WTC11 (cell line): ENCODE results near the gene CHMP2B. TPM values are rescaled to one million over a fixed set of nuclear protein-coding genes. Genes with fewer than 3 reads are reported as not detected.

ENCODE experiments used
- ATAC-seq: fragments of 200-7000 bp; cut with Tn5 transposase; 2 replicates; pipeline ENCODE4 v1.10.0; 2021; ENCODE audit warnings: mild to moderate bottlenecking, moderate library complexity
- CTCF ChIA-PET: fragments of 300-600 bp; sonication (Branson Sonifier 250); formaldehyde crosslinking; loops from one replicate; lab custom pipeline; 2021; ENCODE audit warnings: antibody characterized with exemption; lab: Charles Lee
- POLR2A ChIA-PET: fragments of 350-600 bp; sonication (Branson Sonifier 250); formaldehyde crosslinking; loops from one replicate; lab custom pipeline; 2021; ENCODE audit warnings: antibody characterized with exemption; lab: Charles Lee
- DNase-seq: peaks from one replicate; pipeline ENCODE4 v3.0.0; 2021; ENCODE audit warnings: low spot score
- H3K27ac Mint-ChIP-seq: 2 replicates; pipeline ENCODE4 v1.8.0; 2021; ENCODE audit warnings: mixed read lengths
- H3K27me3 Mint-ChIP-seq: 2 replicates; pipeline ENCODE4 v1.8.0; 2021; ENCODE audit warnings: low read depth, mild to moderate bottlenecking, moderate library complexity, mixed read lengths
- H3K36me3 Mint-ChIP-seq: 2 replicates; pipeline ENCODE4 v1.8.0; 2021; ENCODE audit warnings: mixed read lengths
- H3K4me1 Mint-ChIP-seq: 2 replicates; pipeline ENCODE4 v1.8.0; 2022; ENCODE audit warnings: mixed read lengths
- H3K4me3 Mint-ChIP-seq: 2 replicates; pipeline ENCODE4 v1.8.0; 2021; ENCODE audit warnings: mild to moderate bottlenecking, moderate library complexity, mixed read lengths
- H3K9me3 Mint-ChIP-seq: 2 replicates; pipeline ENCODE4 v1.8.0; 2021; ENCODE audit warnings: mixed read lengths
- CBFB ChIP-seq: sonication (generic); formaldehyde crosslinking; IDR thresholded peaks from 2 replicates; pipeline ENCODE4 v1.8.1; 2022; ENCODE audit warnings: mild to moderate bottlenecking, low read depth, missing genetic modification reagents
- CREB1 ChIP-seq: sonication (generic); formaldehyde crosslinking; IDR thresholded peaks from 2 replicates; pipeline ENCODE4 v1.8.0; 2023; ENCODE audit warnings: mild to moderate bottlenecking, missing genetic modification reagents
- E2F4 ChIP-seq: sonication (generic); formaldehyde crosslinking; IDR thresholded peaks from 2 replicates; pipeline ENCODE4 v1.8.1; 2022; ENCODE audit warnings: low read depth, mild to moderate bottlenecking, moderate library complexity, missing genetic modification reagents, borderline replicate concordance
- E2F5 ChIP-seq: sonication (generic); formaldehyde crosslinking; IDR thresholded peaks from 2 replicates; pipeline ENCODE4 v1.8.1; 2022; ENCODE audit warnings: mild to moderate bottlenecking, moderate library complexity, missing genetic modification reagents
- ELF4 ChIP-seq: sonication (generic); formaldehyde crosslinking; IDR thresholded peaks from 2 replicates; pipeline ENCODE4 v1.8.1; 2022; ENCODE audit warnings: low read depth, mild to moderate bottlenecking, moderate library complexity, missing genetic modification reagents
- GABPB1 ChIP-seq: sonication (generic); formaldehyde crosslinking; IDR thresholded peaks from 2 replicates; pipeline ENCODE4 v1.8.1; 2023; ENCODE audit warnings: mild to moderate bottlenecking, missing genetic modification reagents
- GTF2I ChIP-seq: fragments of 250-450 bp; sonication (Bioruptor Pico); conservative IDR thresholded peaks from 2 replicates; pipeline ENCODE4 v1.4.0; 2021; ENCODE audit warnings: mild to moderate bottlenecking
- MXD4 ChIP-seq: fragments of 250-450 bp; sonication (Bioruptor Pico); IDR thresholded peaks from 2 replicates; pipeline ENCODE4 v1.8.0; 2021; ENCODE audit warnings: mild to moderate bottlenecking, moderate library complexity, borderline replicate concordance
- NFE2L1 ChIP-seq: sonication (generic); formaldehyde crosslinking; IDR thresholded peaks from 2 replicates; pipeline ENCODE4 v1.8.1; 2023; ENCODE audit warnings: missing genetic modification reagents
- RELA ChIP-seq: sonication (generic); formaldehyde crosslinking; IDR thresholded peaks from 2 replicates; pipeline ENCODE4 v1.8.1; 2022; ENCODE audit warnings: missing genetic modification reagents, mild to moderate bottlenecking, borderline replicate concordance
- RORB ChIP-seq: fragments of 250-450 bp; sonication (Bioruptor Pico); IDR thresholded peaks from 2 replicates; pipeline ENCODE4 v1.9.0; 2021; ENCODE audit warnings: mild to moderate bottlenecking
- SP1 ChIP-seq: sonication (generic); formaldehyde crosslinking; conservative IDR thresholded peaks from 2 replicates; pipeline ENCODE4 v1.8.1; 2022; ENCODE audit warnings: missing genetic modification reagents
- TCF7 ChIP-seq: sonication (generic); formaldehyde crosslinking; IDR thresholded peaks from 2 replicates; pipeline ENCODE4 v1.8.0; 2022; ENCODE audit warnings: mild to moderate bottlenecking, low read depth, missing genetic modification reagents, moderate library complexity
- ZNF281 ChIP-seq: sonication (generic); formaldehyde crosslinking; IDR thresholded peaks from 2 replicates; pipeline ENCODE4 v1.8.0; 2023; ENCODE audit warnings: mild to moderate bottlenecking, missing genetic modification reagents
- total RNA-seq: library from RNA; stranded (reverse); gene quantifications from 3 replicates; pipeline ENCODE4 v1.2.3, GENCODE V29; 2021
- TF ChIP-seq, protein P1 (sequence below): fragments of 250-450 bp; sonication (Bioruptor Pico); IDR thresholded peaks from 2 replicates; pipeline ENCODE4 v1.9.0; 2021; ENCODE audit warnings: mild to moderate bottlenecking, borderline replicate concordance

Gene CHMP2B
- total RNA-seq, 1 experiment from 2014 or later, result 37.8 TPM

GRCh38 chr3:87181551-87181950 lies 45.6 kb upstream of the CHMP2B start (continued):
- TF ChIP-seq, protein P1, sequence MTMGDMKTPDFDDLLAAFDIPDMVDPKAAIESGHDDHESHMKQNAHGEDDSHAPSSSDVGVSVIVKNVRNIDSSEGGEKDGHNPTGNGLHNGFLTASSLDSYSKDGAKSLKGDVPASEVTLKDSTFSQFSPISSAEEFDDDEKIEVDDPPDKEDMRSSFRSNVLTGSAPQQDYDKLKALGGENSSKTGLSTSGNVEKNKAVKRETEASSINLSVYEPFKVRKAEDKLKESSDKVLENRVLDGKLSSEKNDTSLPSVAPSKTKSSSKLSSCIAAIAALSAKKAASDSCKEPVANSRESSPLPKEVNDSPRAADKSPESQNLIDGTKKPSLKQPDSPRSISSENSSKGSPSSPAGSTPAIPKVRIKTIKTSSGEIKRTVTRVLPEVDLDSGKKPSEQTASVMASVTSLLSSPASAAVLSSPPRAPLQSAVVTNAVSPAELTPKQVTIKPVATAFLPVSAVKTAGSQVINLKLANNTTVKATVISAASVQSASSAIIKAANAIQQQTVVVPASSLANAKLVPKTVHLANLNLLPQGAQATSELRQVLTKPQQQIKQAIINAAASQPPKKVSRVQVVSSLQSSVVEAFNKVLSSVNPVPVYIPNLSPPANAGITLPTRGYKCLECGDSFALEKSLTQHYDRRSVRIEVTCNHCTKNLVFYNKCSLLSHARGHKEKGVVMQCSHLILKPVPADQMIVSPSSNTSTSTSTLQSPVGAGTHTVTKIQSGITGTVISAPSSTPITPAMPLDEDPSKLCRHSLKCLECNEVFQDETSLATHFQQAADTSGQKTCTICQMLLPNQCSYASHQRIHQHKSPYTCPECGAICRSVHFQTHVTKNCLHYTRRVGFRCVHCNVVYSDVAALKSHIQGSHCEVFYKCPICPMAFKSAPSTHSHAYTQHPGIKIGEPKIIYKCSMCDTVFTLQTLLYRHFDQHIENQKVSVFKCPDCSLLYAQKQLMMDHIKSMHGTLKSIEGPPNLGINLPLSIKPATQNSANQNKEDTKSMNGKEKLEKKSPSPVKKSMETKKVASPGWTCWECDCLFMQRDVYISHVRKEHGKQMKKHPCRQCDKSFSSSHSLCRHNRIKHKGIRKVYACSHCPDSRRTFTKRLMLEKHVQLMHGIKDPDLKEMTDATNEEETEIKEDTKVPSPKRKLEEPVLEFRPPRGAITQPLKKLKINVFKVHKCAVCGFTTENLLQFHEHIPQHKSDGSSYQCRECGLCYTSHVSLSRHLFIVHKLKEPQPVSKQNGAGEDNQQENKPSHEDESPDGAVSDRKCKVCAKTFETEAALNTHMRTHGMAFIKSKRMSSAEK, result no peak
- TF ChIP-seq NFE2L1, result no peak
- TF ChIP-seq E2F5 (CRISPR knock-in tag), result no peak
- no peak for TF ChIP-seq CREB1 (CRISPR knock-in tag)
- no peak for TF ChIP-seq E2F4 (CRISPR knock-in tag)
- TF ChIP-seq GTF2I (CRISPR knock-in tag), result no peak
- TF ChIP-seq RELA (CRISPR knock-in tag), result no peak
- no peak for TF ChIP-seq TCF7 (CRISPR knock-in tag)
- no peak for TF ChIP-seq RORB (CRISPR knock-in tag)

- no peak overlapping the region for H3K4me3 Mint-ChIP-seq
- DNase-seq (no peak), ATAC-seq (no peak)
- POLR2A ChIA-PET, result no interaction called here
- H3K36me3 Mint-ChIP-seq, result no peaks in the 10 kb centered on the region
- CTCF ChIA-PET, result interaction anchor here (1.5 kb wide), 1 partner anchor 37 kb away, joined by 3 read pairs; no protein-coding TSS in a partner anchor
- TF ChIP-seq ELF4, result no peak
- no peak for TF ChIP-seq CBFB (CRISPR knock-in tag)
- no peak for TF ChIP-seq GABPB1
- no peak for TF ChIP-seq E2F4 (CRISPR knock-in tag)
- TF ChIP-seq MXD4 (CRISPR knock-in tag), result no peak
- TF ChIP-seq ZNF281 (CRISPR knock-in tag), result no peak
- TF ChIP-seq SP1 (CRISPR knock-in tag), result no peak
- no peaks in the 10 kb centered on the region for H3K27me3 Mint-ChIP-seq
- no peak overlapping the region for H3K27ac Mint-ChIP-seq
- no peaks in the 10 kb centered on the region for H3K9me3 Mint-ChIP-seq
- H3K4me1 Mint-ChIP-seq, result peaks cover 12% of the 10 kb centered on the region
These were observed 45.1 kb upstream of the CHMP2B start for GRCh38 chr3:87182023-87182422.
